ENCODE measurements around the gene PLEKHA6.
A peak's percentile ranks its signal among the peaks of the same experiment; 100 is the strongest.

The PLEKHA6 gene

DNA sequence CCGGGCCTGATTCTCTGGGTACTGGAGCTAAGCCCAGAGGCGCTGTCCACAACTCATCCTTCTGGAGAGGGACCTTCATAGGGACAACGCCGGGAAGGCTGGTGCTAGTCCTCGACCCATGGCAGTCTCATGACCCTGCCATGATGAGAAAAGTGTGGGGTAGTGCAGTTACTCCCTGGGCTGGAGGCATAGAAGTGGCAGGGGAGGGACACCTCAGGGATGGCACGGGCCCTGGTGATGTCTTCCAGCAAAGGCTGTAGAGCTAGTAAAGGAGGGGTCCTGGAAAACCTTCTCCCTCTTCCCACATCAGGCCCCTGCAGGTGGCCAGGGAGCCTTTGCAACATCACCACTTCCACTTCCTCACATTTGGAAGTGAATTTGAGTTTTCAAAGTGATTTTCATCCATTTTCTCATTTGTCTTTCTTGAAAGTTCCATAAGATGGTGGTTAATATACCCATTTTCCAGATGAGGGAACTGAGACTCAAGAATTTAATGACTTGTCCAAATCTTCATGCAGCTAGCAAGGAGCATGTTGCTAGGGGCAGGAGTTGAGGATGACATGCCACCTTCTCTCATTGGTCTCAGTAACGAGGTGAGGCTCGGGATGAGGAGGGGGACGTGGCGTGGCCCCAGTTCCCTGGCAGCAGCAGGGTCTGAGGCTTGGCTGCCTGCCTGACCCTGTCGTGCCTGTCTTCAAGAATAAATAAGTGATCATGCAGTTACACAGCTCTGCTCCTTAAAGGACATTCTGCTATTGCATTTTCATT, 142.7 kb downstream of the PLEKHA6 start:
- no peak for DNase-seq (ENCODE audit: low read depth in 2 of 2)

DNA sequence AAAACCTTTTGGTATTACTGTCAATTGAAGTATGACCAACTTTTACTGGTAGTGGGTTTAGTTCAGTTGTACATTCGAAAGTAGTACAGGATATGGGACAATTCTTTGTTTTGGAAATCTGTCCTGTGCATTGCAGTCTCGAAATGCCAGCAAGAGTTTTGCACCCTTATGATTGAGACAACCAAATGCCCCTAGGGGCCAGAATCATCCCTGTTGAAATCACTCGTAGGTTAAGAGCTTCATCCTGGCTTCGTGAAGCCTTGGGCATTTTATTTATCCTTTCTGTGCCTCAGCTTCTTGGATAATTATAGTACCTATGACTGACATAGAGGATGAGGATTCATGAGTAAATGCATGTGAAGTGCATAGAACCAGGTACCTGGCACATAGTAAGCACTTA, 143.5 kb downstream of the PLEKHA6 start:
- no peak for DNase-seq (ENCODE audit: low read depth in 2 of 2)

DNA sequence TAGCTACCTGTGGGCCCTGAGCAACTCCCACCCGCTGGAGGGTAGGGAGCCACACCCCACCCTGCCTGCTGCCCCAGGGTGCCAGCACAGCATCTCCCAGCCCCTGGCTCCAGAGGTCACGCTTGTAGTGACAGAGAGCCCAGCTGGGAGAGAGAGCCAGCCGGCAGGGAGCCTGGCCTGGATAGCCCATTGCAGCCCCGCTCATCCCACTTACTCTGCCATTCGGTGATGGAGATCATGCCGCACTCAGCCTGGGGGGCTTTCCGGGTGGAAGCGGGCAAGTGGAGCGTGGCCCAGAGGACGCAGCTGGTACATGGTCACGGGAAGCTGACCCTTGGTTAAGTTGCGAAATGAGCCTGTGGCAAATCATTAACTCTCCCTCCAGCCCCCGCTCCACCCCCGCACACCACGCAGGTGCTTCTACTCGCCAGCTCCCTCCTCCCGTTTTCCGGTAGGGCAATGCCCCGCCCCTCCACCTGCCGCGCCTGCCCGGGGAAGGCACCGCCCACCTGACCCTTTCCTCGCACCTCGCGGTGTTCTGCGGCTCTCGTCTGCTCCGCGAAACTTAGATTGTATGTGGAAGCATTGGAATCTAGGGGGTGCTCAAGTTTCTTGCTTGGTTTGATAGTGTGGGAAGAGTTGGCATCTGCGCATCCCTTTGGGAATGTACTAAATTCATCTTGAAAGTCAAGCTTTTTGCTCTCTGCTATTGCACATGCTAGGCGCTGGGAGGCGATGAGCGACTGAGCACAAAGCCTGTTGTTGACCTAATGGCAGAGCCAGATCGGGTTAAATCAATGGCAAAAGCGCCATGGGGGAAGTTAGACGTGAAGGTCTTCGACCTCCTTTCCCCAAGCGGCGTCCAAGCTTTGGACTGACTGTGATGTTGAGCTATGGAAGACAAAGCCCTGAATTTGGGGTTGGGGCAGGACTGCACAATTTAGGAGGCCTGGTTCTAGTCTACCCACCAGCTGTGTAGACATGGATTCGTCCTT, 145.8 kb downstream of the PLEKHA6 start, which contains the start of gene GOLT1A:
Gene GOLT1A (minus strand): TSS at position 321 of the 995 bp plus-strand sequence. CDS start 82 bp downstream, at position 239.
- DNase-seq (ENCODE audit: low read depth in 2 of 2): peak in 1 of 2 donors; percentile 13

DNA sequence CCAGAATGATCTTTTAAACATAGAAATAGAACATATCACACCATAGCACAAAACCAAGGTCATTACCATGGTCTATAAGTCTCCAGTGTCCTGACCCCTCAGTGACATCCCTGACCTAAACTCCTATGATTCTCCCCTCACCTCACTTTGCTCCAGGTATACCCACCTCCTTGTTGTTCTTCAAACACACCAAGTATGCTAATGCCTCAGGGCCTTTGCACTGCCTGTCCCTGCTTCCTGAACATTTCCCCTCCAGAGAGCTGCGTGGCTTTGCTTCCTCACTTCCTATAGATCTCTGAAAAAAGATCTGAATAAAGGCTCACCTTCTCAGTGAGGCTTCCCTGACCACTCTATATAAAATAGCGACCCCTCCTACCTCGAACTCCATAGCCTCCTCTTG, 147.0 kb downstream of the PLEKHA6 start:
- no peak for DNase-seq (ENCODE audit: low read depth in 2 of 2)

DNA sequence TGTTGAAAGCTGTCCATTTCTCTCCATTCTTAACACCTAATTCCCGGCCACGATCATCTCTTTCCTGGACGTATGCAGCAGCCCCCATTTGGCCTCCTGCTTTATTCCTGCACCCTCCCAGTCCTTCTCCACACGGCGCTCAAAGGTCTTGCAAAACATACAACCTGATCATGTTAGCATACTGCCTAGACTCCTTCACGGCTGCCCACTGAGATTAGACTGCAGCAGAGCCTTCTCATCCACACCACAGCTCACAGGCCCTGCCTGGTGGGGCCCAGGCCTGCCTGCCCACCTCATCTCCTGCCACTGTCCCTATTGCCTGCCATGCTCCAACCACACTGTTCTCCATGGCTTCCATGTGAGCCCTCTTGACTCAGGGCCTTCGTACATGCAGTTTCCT, 148.7 kb downstream of the PLEKHA6 start:
- DNase-seq (ENCODE audit: low read depth in 2 of 2): no peak

DNA sequence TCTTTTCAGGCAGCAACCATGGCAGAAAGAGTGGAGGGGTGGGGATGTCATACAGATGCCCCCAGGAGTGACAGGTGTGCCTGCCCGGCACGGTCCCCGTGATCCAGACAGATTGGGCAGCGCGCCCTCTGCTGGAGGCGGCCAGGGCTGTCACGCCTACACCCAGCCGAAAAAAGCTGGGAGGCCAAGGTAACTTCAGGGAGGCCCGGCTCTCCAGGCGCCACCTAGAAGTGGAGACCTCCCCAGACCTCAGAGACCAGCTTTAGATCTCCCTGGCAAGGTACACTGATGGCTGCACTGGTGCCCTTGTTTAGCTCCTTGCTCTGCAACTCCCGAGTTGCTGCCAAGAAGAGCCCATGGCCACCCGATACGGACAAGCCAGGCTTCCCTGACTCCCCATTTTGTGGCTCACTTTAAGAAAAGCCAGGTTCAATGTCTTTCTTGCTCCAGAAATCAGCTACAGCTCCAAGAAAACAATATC, 152.6 kb downstream of the PLEKHA6 start:
- DNase-seq (ENCODE audit: low read depth in 2 of 2): peak; percentile 55 to 58

DNA sequence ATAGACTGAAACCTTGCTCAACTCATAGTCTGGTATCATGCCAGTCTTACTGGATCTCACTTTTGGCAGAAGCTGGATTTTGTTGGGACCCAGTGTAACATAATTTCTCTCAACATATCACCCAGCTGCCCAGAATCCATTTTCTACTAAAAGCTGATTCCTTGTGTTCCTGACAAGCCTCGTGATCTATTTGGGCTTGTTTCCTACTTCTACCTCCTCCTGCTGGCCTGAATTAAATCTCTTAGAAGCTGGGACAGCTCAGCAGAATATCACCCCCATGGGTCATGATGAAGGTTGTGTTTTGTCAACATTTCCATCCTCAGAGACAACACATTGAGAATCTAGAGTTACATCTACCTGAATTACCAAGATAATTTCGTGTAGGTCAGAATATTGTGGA, 153.6 kb downstream of the PLEKHA6 start:
- no peak for DNase-seq (ENCODE audit: low read depth in 2 of 2)

DNA sequence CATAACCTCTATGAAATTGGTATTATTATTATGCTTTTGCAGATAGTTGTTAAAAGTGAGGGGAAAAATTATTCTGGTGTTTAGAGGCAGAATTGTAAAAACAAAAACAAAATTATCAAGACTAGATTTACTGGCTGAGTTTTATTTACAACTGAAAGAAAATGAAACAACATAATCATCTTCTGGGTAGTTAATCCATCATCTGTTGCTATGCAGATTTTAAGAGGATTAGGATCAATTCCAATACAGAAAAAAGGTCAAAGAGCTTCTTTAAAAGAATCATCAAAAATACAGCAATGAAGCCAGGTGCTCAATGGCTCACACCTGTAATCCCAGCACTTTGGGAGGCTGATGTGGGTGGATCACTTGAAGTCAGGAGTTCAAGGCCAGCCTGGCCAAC, 154.2 kb downstream of the PLEKHA6 start:
- DNase-seq (ENCODE audit: low read depth in 2 of 2): no peak

DNA sequence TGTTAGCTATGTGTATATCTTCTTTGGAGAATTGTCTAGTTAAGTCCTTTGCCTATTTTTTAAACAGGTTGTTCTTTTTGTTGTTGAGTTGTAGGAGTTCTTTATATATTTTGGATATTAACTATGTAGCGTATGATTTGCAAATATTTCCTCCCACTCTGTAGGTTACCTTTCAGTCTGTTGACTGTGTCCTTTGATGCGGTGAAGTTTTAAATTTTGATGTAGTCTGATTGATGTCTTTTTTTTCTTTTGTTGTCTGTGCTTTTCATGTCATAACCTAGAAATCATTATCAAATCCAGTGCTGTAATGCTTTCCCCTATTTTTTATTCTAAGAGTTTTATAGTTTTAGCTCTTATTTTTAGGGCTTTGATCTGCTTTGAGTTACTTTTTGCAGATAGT, 154.8 kb downstream of the PLEKHA6 start:
- DNase-seq (ENCODE audit: low read depth in 2 of 2): no peak

DNA sequence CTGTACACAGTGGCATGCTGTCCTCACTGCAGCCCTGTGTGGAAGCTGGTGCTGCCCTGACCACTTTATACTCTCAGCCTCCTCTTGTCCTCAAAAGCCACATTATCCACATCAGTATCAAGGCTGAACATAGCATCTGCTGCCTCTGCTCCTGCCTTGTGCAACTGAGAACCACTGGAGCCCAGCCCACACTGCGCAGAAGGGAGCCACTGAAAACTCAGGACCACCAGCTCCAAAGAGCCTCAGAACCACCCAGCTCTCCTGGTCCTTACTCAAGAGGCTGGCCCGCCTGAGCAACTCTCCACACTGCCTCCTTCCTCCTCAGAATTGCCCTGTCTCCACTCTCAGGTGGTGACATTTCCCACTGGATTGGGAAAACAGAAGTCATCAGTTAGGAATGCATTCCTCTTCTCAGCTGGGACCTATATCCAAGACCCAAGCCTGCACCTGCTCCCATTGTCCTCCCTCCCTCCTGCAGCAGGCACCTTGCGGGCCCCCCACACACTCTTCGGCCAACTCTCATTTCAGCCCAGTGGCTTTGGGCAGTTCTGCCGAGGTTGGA, 156.4 kb downstream of the PLEKHA6 start:
- DNase-seq (ENCODE audit: low read depth in 2 of 2): no peak

DNA sequence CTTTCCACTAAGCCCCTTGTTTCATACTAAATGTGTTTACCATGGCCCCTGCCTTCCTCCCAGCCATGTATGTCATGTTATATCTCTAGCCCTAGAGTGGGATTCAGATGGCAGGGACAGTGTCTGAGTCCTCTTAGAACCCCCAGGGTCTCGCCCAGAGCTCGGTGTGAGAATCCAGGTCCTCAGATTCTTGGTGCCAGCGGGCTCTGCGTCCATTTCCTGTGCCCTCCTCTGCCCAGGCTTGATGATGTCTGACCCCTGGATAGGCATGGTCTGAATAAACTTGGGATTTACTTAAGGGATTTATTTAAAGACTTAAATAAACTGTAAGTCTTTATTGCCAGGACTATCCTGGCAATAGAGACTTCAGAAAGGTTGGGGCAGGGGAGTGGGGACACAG, 157.2 kb downstream of the PLEKHA6 start:
- no peak for DNase-seq (ENCODE audit: low read depth in 2 of 2)

DNA sequence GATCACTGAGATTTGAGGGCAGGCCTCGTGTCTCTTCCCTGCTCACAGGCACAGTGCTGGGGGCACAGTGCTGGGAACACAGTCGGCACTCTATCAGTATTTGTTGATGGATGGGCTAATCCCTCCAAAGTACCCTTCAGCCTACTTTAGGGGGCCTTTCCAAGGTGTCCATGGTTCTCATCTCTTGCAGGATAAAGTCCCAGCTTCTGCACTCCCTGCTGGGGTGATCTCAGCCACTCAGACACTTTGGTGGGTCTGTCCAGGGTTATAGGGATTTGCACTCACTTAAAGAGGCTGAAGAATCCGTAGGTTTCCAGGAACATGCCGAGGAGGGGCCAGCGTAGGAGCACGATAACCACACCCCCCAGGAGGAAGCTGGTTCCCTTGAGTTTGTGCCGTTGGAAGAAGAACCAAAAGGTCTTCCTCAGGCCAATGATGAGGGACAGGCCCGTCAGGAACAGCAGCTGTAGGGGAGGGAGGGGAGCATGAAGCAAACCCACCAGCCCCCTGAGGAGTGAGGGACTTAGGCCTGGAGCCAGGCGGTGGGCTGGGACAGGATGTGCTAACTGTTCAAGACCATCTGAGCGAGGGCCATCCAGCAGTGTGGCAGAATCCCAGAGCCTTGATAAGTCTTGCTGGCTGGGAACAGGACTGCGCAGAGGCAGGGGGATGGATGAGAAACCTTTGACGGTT, 158.2 kb downstream of the PLEKHA6 start:
- no peak for DNase-seq (ENCODE audit: low read depth in 2 of 2)

DNA sequence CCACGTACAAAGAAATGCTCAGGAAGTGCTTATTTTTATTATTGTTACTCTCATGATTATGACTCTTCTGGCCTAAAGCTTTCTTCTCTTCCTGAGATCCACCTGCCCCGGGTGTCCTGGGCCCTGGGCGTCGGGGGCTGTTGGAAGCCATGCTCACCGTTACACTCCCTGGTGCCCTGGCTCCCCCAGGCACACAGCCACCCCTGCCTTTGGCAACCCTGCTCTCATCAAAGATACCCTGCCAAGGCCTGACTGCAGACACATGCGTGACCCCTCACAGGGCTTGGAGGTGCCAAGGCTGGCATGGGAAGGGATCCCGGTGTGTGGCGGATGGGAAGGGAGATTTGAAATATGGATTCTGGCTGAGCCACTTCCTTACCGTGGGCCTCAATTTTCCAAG, 160.2 kb downstream of the PLEKHA6 start:
- no peak for DNase-seq (ENCODE audit: low read depth in 2 of 2)

DNA sequence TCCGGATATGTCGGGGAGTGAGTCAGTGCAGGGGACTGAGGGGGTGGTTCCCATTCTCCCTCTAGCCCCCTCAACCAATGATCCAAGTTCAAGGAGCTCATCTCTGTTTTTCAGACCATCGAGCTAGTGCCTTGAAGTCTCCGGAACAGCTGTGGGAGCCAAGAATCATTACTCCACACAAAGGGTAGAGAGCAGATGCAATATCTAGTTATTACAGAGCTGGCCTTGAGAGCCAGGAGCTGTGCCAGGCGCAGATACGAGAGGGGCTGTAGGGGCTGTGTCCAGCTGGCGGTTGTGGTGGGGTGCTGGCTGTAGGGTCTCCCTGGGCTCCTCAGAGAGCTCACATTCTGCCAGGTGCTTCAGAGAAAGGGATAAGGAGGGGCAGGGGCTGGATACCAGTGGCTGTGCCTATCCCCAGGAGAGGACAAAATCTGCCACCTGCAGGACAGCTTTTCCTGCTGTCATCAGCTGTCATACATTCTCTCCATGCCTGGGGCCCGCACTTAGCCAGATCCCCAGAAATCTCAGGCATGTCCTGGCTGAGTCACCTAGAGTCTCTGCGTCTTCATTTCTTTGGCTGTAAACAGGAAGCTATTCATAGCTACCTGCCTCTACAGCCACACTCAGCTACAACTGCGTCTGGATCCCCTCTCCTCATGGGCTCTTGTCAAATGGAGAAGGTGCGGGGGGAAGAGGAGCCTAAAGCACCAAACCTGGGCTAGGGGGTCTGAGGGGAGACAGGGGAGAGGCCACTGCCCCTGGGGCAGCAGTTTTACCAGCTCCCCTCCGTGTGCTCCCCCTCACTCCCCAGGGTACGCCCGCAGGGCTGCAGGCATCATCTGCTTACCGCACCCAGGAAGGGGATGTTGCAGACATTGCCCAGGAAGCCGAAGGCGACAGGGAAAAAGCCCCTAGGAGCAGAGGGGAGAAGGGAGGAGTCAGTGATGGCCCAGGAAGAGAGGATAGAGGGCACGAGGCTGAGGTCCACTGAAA, 161.1 kb downstream of the PLEKHA6 start:
- no peak for DNase-seq (ENCODE audit: low read depth in 2 of 2)

DNA sequence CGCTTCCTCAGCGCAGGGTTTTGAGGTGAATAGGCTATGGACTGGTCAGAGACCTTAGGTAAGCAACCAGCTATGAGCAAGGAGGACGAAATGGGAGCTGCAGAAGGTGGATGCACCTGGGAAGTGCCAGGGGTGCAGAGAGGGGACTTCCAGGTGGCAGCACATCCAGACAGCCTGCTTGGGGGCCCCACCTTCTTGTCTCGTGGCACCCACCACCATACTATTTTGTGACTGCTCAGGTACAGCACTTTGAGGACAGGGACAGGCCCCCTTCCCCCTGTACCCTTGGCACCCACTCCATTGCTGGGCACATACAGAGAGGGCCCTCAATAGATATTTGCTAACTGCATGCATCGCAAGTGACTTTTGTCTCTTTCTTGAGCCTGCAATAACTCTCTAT, 162.7 kb downstream of the PLEKHA6 start:
- DNase-seq (ENCODE audit: low read depth in 2 of 2): no peak

DNA sequence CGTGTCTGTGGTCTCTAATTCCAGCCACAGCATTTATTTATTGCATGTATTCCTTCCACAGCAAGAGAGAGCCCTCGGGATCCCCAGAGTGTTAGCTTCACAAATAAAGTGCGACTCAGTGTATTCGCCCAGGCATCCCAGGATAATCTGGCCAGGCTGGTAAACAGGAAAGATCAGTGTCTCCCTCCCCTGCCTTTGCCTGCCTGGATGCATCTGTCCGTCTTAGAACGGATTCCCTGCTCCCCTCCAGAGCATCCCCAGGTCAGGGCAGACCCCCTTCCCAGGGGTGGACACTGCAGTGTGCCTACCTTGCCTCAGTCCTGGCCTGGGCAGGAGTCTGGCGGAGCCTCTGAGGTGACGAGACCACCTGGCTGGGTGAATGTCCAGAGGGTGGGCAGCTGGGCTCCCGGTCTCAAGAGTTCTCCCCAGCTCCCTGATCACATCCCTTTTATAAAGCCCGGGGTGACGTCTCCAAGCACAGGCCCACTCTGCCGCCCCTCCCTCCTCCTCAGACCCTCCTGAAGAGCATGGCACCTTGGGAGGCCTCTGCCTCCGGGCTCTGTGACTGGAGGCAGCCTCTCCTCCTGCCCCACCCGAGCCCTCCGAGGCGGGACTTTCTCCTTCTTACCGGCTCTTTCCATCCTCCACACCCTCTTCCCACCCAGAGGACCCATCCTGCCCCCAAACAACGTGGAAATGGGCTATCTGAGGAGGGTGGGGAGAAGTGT, 163.5 kb downstream of the PLEKHA6 start, which contains the start of gene KISS1:
Gene KISS1 (minus strand): TSS at position 424 of the 728 bp plus-strand sequence. CDS start 3,615 bp downstream, outside the sequence.
- no peak for DNase-seq (ENCODE audit: low read depth in 2 of 2)

DNA sequence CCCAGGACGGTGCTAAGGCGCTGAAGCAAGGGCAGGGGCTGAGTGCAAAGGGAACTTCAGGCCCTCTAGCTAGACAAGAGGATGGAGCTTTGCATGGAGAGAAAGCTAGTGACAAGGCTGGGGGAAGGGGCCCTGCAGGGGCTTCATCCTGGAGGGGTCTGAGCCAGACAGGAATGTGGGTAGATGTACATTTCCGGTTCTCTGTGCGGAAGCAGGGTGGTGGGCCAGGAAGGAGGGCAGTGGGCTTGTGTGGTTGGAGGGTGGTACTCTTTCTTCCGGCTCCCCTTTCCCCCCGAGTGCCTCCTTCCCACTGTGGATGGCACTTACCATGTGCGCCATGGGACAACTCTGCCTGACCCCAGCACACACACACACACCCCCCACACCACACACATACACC, 165.0 kb downstream of the PLEKHA6 start:
- DNase-seq (ENCODE audit: low read depth in 2 of 2): no peak

DNA sequence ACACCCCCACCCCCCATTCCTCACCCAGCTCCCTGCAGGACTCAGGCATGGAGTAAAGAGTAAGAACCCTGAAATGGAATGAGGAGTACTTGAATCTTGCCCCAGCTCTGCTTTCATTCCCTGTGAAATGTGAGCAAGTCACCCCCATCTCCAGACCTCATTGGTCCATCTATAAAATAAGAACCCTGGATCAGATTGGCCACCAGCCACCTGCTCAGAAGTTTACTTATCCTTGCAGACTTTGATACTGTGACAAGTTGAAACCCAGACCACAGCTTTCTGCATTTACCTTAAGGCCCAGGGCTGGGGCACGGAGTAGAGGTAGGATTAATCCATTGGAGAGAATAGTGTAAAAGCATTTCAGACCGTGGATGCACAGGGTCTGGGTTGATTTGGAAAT, 165.6 kb downstream of the PLEKHA6 start:
- no peak for DNase-seq (ENCODE audit: low read depth in 2 of 2)

DNA sequence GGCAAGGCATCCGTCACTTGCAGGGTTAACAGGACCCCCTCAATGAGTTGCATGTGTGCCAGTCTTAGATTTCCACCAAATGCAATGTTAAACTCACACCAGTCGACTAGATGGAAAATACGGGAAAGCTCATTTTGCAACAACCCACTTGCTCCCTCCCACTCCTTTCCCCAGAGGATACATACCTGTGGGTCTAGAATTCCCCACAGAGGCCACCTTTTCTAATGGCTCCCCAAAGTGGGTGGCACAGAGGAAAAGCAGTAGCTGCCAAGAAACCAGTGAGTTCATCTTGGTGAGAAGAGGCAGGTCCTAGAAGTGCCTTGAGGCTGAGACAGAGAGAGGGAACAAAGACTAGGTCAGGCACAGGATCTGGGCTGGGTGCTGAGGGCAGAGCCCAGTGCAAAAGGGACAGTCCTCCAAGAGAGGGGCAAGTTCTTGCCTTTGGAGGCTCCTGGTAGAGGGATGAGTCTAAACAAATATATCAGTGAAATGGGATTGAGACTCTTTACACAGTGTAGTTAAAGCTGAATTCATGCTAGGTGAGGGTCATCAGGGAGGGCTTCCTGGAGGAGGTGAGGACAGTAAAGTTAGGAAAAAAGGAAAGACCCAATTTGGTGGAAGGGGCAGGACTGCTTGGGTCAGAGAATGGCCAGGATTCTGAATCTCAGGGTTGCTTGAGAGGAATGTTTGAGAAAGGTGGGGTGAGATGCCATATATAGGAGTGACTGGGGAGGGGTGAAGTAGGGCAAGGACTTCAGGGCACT, 167.0 kb downstream of the PLEKHA6 start:
- DNase-seq (ENCODE audit: low read depth in 2 of 2): no peak

All from stimulated activated CD8-positive, alpha-beta memory T cell treated with anti-CD3 and anti-CD28 coated beads, Interleukin-2, amount 100 ng/mL, for 1 hour (primary cell).